DMS114 treated with DMSO at 0.1 percent for 48 hours (cell line): Measurements from ENCODE around the gene CNTN5.

Experiments
- DNase-seq: peaks from one replicate; lab custom pipeline; 2025; ENCODE audit not compliant: unreplicated experiment; lab: John Stamatoyannopoulos, UW

The CNTN5 gene

GRCh38 chr11:100294748-100295147, 1274.0 kb downstream of the CNTN5 start:
- no peak for DNase-seq

- DNase-seq: no peak
Observed at GRCh38 chr11:100296051-100296679, 1275.4 kb downstream of the CNTN5 start.

GRCh38 chr11:100297516-100297915, 1276.8 kb downstream of the CNTN5 start:
- no peak for DNase-seq

GRCh38 chr11:100302824-100303223, 1282.1 kb downstream of the CNTN5 start:
- no peak for DNase-seq

- no peak for DNase-seq
Observed at GRCh38 chr11:100303897-100304296, 1283.1 kb downstream of the CNTN5 start.

- DNase-seq: no peak
Observed at GRCh38 chr11:100308202-100308601, 1287.5 kb downstream of the CNTN5 start.

GRCh38 chr11:100315946-100316345, 1295.2 kb downstream of the CNTN5 start:
- DNase-seq: no peak

GRCh38 chr11:100316952-100317351, 1296.2 kb downstream of the CNTN5 start:
- no peak for DNase-seq

- DNase-seq: no peak
Observed at GRCh38 chr11:100319691-100320090, 1298.9 kb downstream of the CNTN5 start.

GRCh38 chr11:100328626-100329340, 1308.0 kb downstream of the CNTN5 start:
- no peak for DNase-seq

GRCh38 chr11:100329352-100329751, 1308.6 kb downstream of the CNTN5 start:
- DNase-seq: no peak

GRCh38 chr11:100336873-100337272, 1316.1 kb downstream of the CNTN5 start:
- no peak for DNase-seq

GRCh38 chr11:100338144-100338840, 1317.5 kb downstream of the CNTN5 start:
- DNase-seq: no peak

- no peak for DNase-seq
Observed at GRCh38 chr11:100340466-100341319, 1319.9 kb downstream of the CNTN5 start.

- no peak for DNase-seq
Observed at GRCh38 chr11:100353083-100353482, 1332.3 kb downstream of the CNTN5 start.

GRCh38 chr11:100354736-100355135, 1334.0 kb downstream of the CNTN5 start:
- no peak for DNase-seq

GRCh38 chr11:100356035-100356434, 1335.3 kb downstream of the CNTN5 start:
- DNase-seq: no peak

GRCh38 chr11:100359281-100359680, 1338.5 kb downstream of the CNTN5 start:
- no peak for DNase-seq

GRCh38 chr11:100367892-100368291, 1347.1 kb downstream of the CNTN5 start:
- no peak for DNase-seq

- no peak for DNase-seq
Observed at GRCh38 chr11:100383357-100383865, 1362.7 kb downstream of the CNTN5 start.

- DNase-seq: no peak
Observed at GRCh38 chr11:100396266-100396665, 1375.5 kb downstream of the CNTN5 start.
